ENCODE data around the gene FADS2. TPM values are rescaled to one million over a fixed set of nuclear protein-coding genes. Genes with fewer than 3 reads are reported as not detected.

Gene FADS2
- total RNA-seq, 1 donor from 2014 or later: 25.7 TPM

DNA sequence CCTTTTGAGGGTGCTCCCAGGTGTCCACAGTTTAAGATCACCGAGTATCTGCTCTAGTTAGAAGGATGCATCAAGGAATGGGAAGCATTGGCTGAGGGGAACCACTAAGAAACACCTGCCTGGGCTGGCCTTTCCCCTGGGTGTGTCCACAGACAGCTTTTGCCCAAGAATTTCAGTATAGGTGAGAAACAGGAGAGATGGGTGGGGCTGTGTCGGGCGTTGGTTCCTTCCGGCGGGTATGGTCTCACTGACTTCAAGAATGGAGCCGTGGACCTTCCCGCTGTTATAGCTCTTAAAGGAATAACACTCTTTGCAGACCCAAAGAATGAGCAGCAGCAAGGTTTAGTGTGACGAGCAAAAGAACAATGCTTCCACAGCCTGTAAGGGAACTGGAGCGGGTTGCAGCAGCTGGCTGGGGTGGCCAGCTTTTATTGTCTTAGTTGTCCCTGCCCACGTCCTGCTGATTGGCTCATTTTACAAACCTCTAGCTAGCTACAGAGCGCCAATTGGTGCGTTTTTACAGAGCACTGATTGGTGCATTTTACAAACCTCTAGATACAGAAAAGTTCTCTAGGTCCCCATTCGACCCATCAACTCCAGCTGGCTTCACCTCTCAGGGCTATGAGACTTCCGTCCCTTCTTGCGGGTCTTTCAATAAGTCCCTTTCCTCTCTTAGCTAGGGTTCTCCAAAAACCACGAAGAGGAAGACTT lies 13.7 kb upstream of the FADS2 start:
- intact Hi-C loops (cut with micrococcal nuclease): no loop called here

DNA sequence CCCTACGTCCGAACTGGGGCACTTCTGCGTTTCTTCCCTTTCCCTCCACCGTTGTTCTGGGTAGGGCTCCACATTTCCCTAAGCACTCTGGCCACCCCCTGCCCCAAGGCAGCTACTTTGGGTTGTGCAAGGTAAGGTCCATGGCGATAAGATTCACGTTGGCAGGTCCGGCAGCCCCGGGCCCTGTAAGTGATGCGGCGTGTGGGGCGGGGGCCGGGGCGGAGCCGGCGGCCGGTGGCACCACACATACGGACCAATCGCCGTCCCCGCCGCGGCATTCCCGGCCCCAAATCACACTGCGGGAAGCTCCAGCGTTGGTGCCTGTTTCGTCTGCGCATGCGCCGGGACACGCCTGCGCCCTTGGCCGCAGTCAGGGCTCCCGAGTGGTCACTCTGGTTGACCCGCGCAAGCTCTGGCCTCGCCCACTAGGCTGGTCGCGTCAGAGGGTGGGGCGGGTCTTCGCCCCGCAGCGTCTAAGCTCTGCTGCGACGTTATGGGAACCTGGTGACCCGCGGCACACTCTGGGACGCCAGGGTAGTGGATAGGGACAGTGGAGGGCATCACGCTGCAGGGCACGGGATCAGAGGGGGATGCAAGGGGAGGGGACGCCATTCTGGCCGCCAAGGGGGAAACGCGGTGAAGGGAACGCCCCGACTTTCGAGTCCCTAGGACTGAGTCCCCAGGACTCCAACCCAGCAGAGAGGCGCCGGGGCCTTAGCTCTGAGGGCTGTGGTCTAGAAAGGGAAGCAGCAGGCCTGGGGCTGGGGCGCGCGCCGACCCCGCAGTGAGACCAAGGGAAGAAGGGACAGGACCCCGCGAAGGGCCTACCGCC lies 12.9 kb upstream of the FADS2 start:
- TF ChIP-seq, protein P1, sequence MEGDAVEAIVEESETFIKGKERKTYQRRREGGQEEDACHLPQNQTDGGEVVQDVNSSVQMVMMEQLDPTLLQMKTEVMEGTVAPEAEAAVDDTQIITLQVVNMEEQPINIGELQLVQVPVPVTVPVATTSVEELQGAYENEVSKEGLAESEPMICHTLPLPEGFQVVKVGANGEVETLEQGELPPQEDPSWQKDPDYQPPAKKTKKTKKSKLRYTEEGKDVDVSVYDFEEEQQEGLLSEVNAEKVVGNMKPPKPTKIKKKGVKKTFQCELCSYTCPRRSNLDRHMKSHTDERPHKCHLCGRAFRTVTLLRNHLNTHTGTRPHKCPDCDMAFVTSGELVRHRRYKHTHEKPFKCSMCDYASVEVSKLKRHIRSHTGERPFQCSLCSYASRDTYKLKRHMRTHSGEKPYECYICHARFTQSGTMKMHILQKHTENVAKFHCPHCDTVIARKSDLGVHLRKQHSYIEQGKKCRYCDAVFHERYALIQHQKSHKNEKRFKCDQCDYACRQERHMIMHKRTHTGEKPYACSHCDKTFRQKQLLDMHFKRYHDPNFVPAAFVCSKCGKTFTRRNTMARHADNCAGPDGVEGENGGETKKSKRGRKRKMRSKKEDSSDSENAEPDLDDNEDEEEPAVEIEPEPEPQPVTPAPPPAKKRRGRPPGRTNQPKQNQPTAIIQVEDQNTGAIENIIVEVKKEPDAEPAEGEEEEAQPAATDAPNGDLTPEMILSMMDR (IDR thresholded peaks at IDR 0.05; ENCODE audit: borderline replicate concordance): no peak
- H3K9me3 ChIP-seq (replicated peaks): no peaks in the 10 kb centered on the region
- peaks cover 31% of the 10 kb centered on the region for H3K4me1 ChIP-seq
- H3K4me3 ChIP-seq: peak overlapping the region; percentile 92
- no peaks in the 10 kb centered on the region for H3K27me3 ChIP-seq (ENCODE audit: low read depth)
- peak; percentile 98 for DNase-seq
- peaks cover 25% of the 10 kb centered on the region for H3K36me3 ChIP-seq
- intact Hi-C loops (cut with micrococcal nuclease): no loop called here
- peak overlapping the region; percentile 100 for H3K27ac ChIP-seq (replicated peaks)

More for the DNA sequence above, 13.7 kb upstream of the FADS2 start:
- Histone ChIP-seq H3K9me3 (replicated peaks) (no peaks in the 10 kb centered on the region), H3K4me1 (peaks cover 31% of the 10 kb centered on the region), H3K27me3 (ENCODE audit: low read depth) (no peaks in the 10 kb centered on the region), H3K36me3 (peaks cover 33% of the 10 kb centered on the region), H3K4me3 (peak overlapping the region; percentile 92), H3K27ac (replicated peaks) (peak overlapping the region; percentile 100)
- DNase-seq: no peak
- TF ChIP-seq, protein P1 (IDR thresholded peaks at IDR 0.05; ENCODE audit: borderline replicate concordance): no peak

DNA sequence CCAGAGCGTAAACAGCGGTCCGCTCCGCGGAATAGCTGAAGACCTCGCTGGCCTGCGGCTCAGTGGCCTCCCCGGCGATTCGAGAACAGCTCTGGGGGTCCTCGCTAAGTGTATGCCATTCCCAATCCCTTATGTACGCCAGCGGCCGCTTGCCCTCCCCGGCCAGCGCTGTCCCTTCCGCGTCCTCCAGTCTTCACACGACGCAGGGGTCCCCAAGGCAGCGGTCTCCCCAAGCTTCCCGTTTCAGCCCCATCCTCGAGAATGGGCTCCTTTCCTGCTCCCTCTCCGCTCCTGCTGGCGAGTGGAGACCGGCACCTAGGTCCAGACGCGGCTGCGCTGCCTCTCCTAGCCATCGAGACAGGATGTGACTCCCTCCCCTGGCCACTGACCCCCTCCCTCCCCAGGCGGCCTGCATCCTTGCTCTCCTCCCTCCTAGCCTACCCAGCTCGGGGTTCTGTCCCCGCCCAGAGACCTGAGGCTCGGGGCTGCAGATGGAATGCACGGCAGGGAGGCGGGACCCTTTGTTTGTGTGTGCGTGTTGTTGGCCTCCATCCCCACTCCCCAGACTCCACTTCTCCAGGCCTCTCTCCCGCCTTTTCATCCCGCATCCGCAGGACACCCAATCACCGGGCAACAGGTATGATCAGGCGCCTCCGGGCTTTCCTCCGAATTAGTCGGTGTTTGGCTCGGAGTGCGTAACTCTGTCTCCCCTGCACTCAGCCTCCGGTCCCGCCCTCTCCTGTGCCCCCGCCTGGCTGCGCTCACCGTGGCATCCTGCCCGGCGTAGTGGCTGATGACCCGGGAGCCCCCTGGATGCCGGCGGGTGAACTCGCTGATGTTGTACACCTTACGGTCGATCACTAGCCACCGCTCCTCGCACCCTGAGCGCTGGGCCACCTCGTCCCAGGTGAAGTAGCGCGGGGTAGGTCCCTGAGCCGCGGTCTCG lies 12.0 kb upstream of the FADS2 start:
- H3K4me3 ChIP-seq: peak overlapping the region; percentile 92
- peaks cover 16% of the 10 kb centered on the region for H3K36me3 ChIP-seq
- peak overlapping the region; percentile 100 for H3K27ac ChIP-seq (replicated peaks)
- no peaks in the 10 kb centered on the region for H3K9me3 ChIP-seq (replicated peaks)
- intact Hi-C loops (cut with micrococcal nuclease): no loop called here
- peak; percentile 73 for DNase-seq
- TF ChIP-seq, protein P1 (IDR thresholded peaks at IDR 0.05; ENCODE audit: borderline replicate concordance): no peak
- H3K27me3 ChIP-seq (ENCODE audit: low read depth): no peaks in the 10 kb centered on the region
- H3K4me1 ChIP-seq: peaks cover 31% of the 10 kb centered on the region

DNA sequence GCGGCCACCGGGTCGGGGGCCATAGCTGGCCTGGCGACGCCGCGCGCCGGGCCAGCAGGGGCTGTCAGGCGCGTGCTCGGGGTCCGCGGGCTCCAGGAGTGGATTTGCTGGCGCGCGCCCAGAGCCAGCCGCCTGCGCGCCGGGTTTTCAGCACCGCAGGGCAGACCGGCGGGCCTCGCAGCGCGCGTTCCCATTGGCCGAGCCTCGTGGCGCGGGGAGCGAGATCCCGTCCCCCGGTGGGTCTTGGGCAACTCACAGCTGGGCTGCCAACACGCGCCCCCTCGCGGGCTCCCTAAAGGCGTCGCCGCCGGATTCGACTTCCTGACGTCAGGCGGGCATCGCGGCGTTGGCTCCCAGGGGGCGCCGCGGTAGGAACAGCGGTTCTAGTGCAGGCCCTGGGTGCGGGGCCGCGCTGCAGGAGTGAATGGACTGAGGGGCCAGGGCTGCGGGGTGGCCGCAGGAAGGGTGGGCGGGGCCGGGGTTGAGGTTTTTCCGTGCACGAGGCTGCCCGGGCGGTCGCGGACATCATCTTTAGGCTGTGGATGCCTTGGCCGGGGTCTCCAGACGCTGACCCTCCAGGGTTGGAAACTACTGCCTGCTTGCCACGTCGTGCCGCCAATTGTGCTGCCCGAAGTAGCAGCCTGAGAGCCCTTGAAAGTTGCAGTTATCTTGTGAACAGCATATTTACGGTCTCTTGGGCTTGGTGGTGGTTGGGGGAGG lies 11.2 kb upstream of the FADS2 start, which contains the start of gene FADS1:
Gene FADS1 (minus strand): TSS at position 268 of the 720 bp plus-strand sequence. CDS start 74 bp downstream, at position 194.
- Histone ChIP-seq H3K4me3 (peak within 1 kb of the TSS; percentile 92), H3K36me3 (peaks cover 8% of the 10 kb centered on the region), H3K27ac (replicated peaks) (peak within 1 kb of the TSS; percentile 100), H3K27me3 (ENCODE audit: low read depth) (no peaks in the 10 kb centered on the region), H3K4me1 (peaks cover 31% of the 10 kb centered on the region), H3K9me3 (replicated peaks) (no peaks in the 10 kb centered on the region)
- TF ChIP-seq, protein P1 (IDR thresholded peaks at IDR 0.05; ENCODE audit: borderline replicate concordance): peak; percentile 61
- DNase-seq: peak; percentile 90
- intact Hi-C loops (cut with micrococcal nuclease): no loop called here

Data from left ventricle myocardium inferior (tissue), 1 donor.